PC-3 (cell line): Measurements from ENCODE around the gene CYTIP.

Source experiments
- CTCF ChIP-seq: fragments of 300-600 bp; sonication (generic); conservative IDR thresholded peaks from 2 replicates; pipeline ENCODE4 v1.5.1; 2017; ENCODE audit warnings: antibody characterized with exemption, low read depth, mild to moderate bottlenecking, low read length
- EZH2 ChIP-seq: fragments of 300-600 bp; sonication (generic); IDR thresholded peaks from one replicate; pipeline ENCODE4 v1.6.1; 2017; ENCODE audit warnings: antibody characterized with exemption, mild to moderate bottlenecking, low read length; ENCODE audit not compliant: unreplicated experiment

DNA sequence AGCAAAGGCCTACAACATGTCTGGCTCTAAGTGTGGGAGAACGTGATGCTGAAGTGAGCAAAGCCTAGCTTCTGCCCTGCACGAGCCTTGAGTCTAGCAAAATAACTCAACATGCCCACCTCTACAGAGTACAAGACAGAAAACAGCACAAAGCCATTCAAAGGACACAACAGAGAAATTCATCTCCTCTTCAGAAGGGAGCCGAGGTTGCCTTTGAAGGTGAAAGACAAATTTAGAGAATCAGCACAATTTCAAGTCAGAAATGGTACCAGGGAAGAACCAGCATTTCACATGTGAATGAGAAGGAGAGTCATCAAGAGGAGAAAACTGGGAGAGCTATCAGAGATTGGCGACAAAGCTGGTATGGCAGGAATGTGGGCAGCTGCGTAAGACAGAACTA is 21.7 kb upstream of the CYTIP start:
- TF ChIP-seq CTCF (no peak), EZH2 (no peak)
